K562 (cell line): ENCODE measurements around the gene ATP6V1G2. TPM values are rescaled to one million over a fixed set of nuclear protein-coding genes. Genes with fewer than 3 reads are reported as not detected.
A peak's percentile ranks its signal among the peaks of the same experiment; 100 is the strongest.

Experiments used
- CBFB ChIP-seq: sonication (generic); formaldehyde crosslinking; IDR thresholded peaks from 2 replicates; pipeline ENCODE4 v1.4.0; 2020; ENCODE audit warnings: mild to moderate bottlenecking, missing genetic modification reagents
- CBX2 ChIP-seq: fragments of 200-600 bp; sonication (generic); IDR thresholded peaks from one replicate; pipeline ENCODE4 v1.6.1; 2012; ENCODE audit warnings: mild to moderate bottlenecking, low read length, inconsistent platforms; ENCODE audit not compliant: insufficient read depth, poor library complexity, severe bottlenecking
- CBX8 ChIP-seq: fragments of 200-600 bp; sonication (generic); IDR thresholded peaks from 2 replicates; pipeline ENCODE4 v1.6.1; 2012; ENCODE audit warnings: borderline replicate concordance, mixed run types, low read depth, mild to moderate bottlenecking, moderate library complexity, mixed read lengths, low read length, control low read depth, inconsistent platforms; ENCODE audit not compliant: poor library complexity, severe bottlenecking; ENCODE audit errors: extremely low read depth
- CEBPB ChIP-seq: fragments of 450-650 bp; IDR thresholded peaks from 2 replicates; pipeline ENCODE4 v1.6.1; 2016; ENCODE audit warnings: missing genetic modification characterization, missing compliant biosample characterization
- GTF2F1 ChIP-seq: IDR thresholded peaks from 2 replicates; pipeline ENCODE4 v1.6.1; 2011; ENCODE audit warnings: low read depth, low read length, improper control_type of control experiment
- KLF16 ChIP-seq: IDR thresholded peaks from 2 replicates; pipeline ENCODE4 v1.6.1; 2016; ENCODE audit warnings: antibody characterized with exemption
- PHF20 ChIP-seq: fragments of 450-650 bp; IDR thresholded peaks from 2 replicates; pipeline ENCODE4 v1.6.1; 2018; ENCODE audit not compliant: partially characterized antibody
- SLC30A9 ChIP-seq: fragments of 250-450 bp; sonication (Bioruptor Pico); IDR thresholded peaks from 2 replicates; pipeline ENCODE4 v1.8.0; 2022; ENCODE audit warnings: mild to moderate bottlenecking, moderate library complexity
- YBX1 ChIP-seq: fragments of 450-650 bp; IDR thresholded peaks from 2 replicates; pipeline ENCODE4 v1.7.1; 2016; ENCODE audit warnings: mild to moderate bottlenecking
- ZNF143 ChIP-seq: sonication (generic); formaldehyde crosslinking; IDR thresholded peaks from 2 replicates; pipeline ENCODE4 v1.9.0; 2022; ENCODE audit warnings: mild to moderate bottlenecking, missing genetic modification reagents
- ZNF436 ChIP-seq: fragments of 250-450, 450-650 bp; sonication (Bioruptor Pico); formaldehyde crosslinking; IDR thresholded peaks from 2 replicates; pipeline ENCODE4 v1.7.0; 2020; ENCODE audit warnings: mild to moderate bottlenecking
- polyA plus RNA-seq, 8 experiments: library from polyadenylated mRNA; depleted of rRNA in 4 of 8; stranded (reverse) in 5 of 8; unstranded in 3 of 8; fragments of >200 nt; fragmentation: Nextera tagmentation in 2 of 8; fragmentation: Illumina TruSeq in 1 of 8; extraction: Ambion mirVana in 2 of 8; extraction: Trizol in 1 of 8; gene quantifications; 2 replicates each; pipeline versions ENCODE4 v1.2.1 to v1.2.3, GENCODE V29; 2011 to 2014; ENCODE audit warnings: inconsistent platforms in 1 of 8, missing spikeins in 1 of 8
- total RNA-seq, 7 experiments: library from RNA; depleted of rRNA in 6 of 7; stranded (reverse); fragments of >200 nt in 6 of 7; fragmentation: Illumina TruSeq in 2 of 7; extraction: Trizol in 2 of 7; gene quantifications; 2 replicates each; pipeline versions ENCODE4 v1.2.1 to v1.2.3, GENCODE V29; 2011 to 2021; ENCODE audit warnings: low replicate concordance in 1 of 7
- TF ChIP-seq, protein P1 (sequence below): fragments of 250-450 bp; sonication (Bioruptor Pico); IDR thresholded peaks from 2 replicates; pipeline ENCODE4 v1.5.0; 2022; ENCODE audit warnings: mild to moderate bottlenecking
- TF ChIP-seq, protein P2 (sequence below): fragments of 250-450 bp; sonication (Bioruptor Pico); IDR thresholded peaks from 2 replicates; pipeline ENCODE4 v1.4.0; 2020; ENCODE audit warnings: mild to moderate bottlenecking
- TF ChIP-seq, protein P3 (sequence below): fragments of 250-450 bp; sonication (Bioruptor Pico); IDR thresholded peaks from 2 replicates; pipeline ENCODE4 v1.8.0; 2022; ENCODE audit warnings: moderate library complexity, mild to moderate bottlenecking, inconsistent platforms
- TF ChIP-seq, protein P4 (sequence below): fragments of 250-450 bp; sonication (Bioruptor Pico); IDR thresholded peaks from 2 replicates; pipeline ENCODE4 v1.6.1; 2021; ENCODE audit warnings: mild to moderate bottlenecking
- TF ChIP-seq, protein P5 (sequence below), 2 experiments: fragments of 450-650 bp in 1 of 2; IDR thresholded peaks; 2 replicates each; pipeline ENCODE4 v1.6.1; 2011 to 2017; ENCODE audit warnings: low read depth in 2 of 2, antibody characterized with exemption in 1 of 2, borderline replicate concordance in 1 of 2, low read length in 1 of 2, mild to moderate bottlenecking in 1 of 2, mixed read lengths in 1 of 2; ENCODE audit not compliant: control insufficient read depth in 1 of 2

Gene ATP6V1G2
- total and polyA plus RNA-seq, 9 of the 15 experiments (the other 6 are each of a cell fraction or from before 2014, with no cell fraction given): 0.14 to 1.5 (median 0.33) TPM

GRCh38 chr6:31558631-31559500 lies 12.5 kb upstream of the ATP6V1G2 start (continued):
- TF ChIP-seq, protein P1, sequence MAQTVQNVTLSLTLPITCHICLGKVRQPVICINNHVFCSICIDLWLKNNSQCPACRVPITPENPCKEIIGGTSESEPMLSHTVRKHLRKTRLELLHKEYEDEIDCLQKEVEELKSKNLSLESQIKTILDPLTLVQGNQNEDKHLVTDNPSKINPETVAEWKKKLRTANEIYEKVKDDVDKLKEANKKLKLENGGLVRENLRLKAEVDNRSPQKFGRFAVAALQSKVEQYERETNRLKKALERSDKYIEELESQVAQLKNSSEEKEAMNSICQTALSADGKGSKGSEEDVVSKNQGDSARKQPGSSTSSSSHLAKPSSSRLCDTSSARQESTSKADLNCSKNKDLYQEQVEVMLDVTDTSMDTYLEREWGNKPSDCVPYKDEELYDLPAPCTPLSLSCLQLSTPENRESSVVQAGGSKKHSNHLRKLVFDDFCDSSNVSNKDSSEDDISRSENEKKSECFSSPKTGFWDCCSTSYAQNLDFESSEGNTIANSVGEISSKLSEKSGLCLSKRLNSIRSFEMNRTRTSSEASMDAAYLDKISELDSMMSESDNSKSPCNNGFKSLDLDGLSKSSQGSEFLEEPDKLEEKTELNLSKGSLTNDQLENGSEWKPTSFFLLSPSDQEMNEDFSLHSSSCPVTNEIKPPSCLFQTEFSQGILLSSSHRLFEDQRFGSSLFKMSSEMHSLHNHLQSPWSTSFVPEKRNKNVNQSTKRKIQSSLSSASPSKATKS: no peak
- TF ChIP-seq, protein P2, sequence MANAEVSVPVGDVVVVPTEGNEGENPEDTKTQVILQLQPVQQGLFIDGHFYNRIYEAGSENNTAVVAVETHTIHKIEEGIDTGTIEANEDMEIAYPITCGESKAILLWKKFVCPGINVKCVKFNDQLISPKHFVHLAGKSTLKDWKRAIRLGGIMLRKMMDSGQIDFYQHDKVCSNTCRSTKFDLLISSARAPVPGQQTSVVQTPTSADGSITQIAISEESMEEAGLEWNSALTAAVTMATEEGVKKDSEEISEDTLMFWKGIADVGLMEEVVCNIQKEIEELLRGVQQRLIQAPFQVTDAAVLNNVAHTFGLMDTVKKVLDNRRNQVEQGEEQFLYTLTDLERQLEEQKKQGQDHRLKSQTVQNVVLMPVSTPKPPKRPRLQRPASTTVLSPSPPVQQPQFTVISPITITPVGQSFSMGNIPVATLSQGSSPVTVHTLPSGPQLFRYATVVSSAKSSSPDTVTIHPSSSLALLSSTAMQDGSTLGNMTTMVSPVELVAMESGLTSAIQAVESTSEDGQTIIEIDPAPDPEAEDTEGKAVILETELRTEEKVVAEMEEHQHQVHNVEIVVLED (CRISPR knock-in tag): no peak
- TF ChIP-seq SLC30A9 (CRISPR knock-in tag) (no peak), PHF20 (no peak), GTF2F1 (no peak), CEBPB (peak; percentile 61), CBX8 (no peak), YBX1 (no peak), ZNF436 (CRISPR knock-in tag) (no peak), ZNF143 (no peak), KLF16 (peak; percentile 65), CBFB (CRISPR knock-in tag) (no peak), CBX2 (no peak)
- TF ChIP-seq, protein P3, sequence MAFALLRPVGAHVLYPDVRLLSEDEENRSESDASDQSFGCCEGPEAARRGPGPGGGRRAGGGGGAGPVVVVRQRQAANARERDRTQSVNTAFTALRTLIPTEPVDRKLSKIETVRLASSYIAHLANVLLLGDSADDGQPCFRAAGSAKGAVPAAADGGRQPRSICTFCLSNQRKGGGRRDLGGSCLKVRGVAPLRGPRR: no peak
- TF ChIP-seq, protein P4, sequence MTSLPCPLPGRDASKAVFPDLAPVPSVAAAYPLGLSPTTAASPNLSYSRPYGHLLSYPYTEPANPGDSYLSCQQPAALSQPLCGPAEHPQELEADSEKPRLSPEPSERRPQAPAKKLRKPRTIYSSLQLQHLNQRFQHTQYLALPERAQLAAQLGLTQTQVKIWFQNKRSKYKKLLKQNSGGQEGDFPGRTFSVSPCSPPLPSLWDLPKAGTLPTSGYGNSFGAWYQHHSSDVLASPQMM (CRISPR knock-in tag): no peak
- TF ChIP-seq, protein P5, sequence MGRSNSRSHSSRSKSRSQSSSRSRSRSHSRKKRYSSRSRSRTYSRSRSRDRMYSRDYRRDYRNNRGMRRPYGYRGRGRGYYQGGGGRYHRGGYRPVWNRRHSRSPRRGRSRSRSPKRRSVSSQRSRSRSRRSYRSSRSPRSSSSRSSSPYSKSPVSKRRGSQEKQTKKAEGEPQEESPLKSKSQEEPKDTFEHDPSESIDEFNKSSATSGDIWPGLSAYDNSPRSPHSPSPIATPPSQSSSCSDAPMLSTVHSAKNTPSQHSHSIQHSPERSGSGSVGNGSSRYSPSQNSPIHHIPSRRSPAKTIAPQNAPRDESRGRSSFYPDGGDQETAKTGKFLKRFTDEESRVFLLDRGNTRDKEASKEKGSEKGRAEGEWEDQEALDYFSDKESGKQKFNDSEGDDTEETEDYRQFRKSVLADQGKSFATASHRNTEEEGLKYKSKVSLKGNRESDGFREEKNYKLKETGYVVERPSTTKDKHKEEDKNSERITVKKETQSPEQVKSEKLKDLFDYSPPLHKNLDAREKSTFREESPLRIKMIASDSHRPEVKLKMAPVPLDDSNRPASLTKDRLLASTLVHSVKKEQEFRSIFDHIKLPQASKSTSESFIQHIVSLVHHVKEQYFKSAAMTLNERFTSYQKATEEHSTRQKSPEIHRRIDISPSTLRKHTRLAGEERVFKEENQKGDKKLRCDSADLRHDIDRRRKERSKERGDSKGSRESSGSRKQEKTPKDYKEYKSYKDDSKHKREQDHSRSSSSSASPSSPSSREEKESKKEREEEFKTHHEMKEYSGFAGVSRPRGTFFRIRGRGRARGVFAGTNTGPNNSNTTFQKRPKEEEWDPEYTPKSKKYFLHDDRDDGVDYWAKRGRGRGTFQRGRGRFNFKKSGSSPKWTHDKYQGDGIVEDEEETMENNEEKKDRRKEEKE (IDR thresholded peaks at IDR 0.05; ENCODE audit: borderline replicate concordance in 1 of 2, control insufficient read depth in 1 of 2, low read depth in 2 of 2, low read length in 1 of 2): no peak
